ENCODE results near the gene RNASEL. TPM values are rescaled to one million over a fixed set of nuclear protein-coding genes. Genes with fewer than 3 reads are reported as not detected.
A peak's percentile ranks its signal among the peaks of the same experiment; 100 is the strongest.

RNASEL gene
- total and polyA plus RNA-seq, 2 donors (not counting 1 experiment from before 2014, with no cell fraction given): 6.1 to 9.6 TPM

DNA sequence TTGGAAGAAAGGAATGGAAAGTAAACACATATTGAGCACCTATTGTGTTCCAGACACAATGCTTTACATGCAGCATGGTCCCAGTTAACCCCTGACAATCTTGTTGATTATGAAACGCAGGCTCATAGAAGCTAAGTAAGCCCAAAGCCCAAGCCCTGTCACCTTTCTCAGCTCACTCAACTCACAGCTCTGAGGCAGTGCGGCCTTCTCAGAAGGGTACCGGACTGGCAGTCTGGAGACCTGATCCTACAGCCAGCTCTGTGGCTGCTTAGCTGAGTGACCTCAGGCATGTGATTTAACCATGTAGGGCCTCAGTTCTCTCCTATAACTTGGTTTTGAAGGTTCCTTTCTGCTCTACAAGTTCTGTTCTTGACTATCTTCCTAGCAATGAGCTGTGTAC, 464 bp upstream of the RNASEL start:
- DNase-seq (ENCODE audit: low read depth in 2 of 2): no peak
- TF ChIP-seq EZH2 (IDR thresholded peaks at IDR 0.05; ENCODE audit: low read length, missing control alignments): no peak
- H2AFZ ChIP-seq (ENCODE audit: low read length): peak overlapping the region; percentile 93
- no peaks in the 10 kb centered on the region for H3K27me3 ChIP-seq (ENCODE audit: control insufficient read depth, insufficient read depth, low read length)
- H3K79me2 ChIP-seq (ENCODE audit: control insufficient read depth, insufficient read depth, low read length): no peaks in the 10 kb centered on the region
- H3K27ac ChIP-seq (ENCODE audit: insufficient read depth, low read length): no peak overlapping the region
- no peak overlapping the region for H3K9ac ChIP-seq (ENCODE audit: insufficient read depth, low read length)
- H4K20me1 ChIP-seq (ENCODE audit: control insufficient read depth, extremely low read depth, insufficient read depth, low read length): no peaks in the 10 kb centered on the region
- no peaks in the 10 kb centered on the region for H3K36me3 ChIP-seq (ENCODE audit: control insufficient read depth, insufficient read depth, low read length)
- no peaks in the 10 kb centered on the region for H3K9me3 ChIP-seq (ENCODE audit: control insufficient read depth, insufficient read depth, low read depth, low read length)
- H3K4me3 ChIP-seq (replicated peaks in 1 of 4; ENCODE audit: control extremely low read depth in 1 of 4, insufficient read depth in 1 of 4, low read depth in 3 of 4, low read length in 4 of 4): peak overlapping the region in 1 of 4 experiments; percentile 98
- H3K4me1 ChIP-seq (ENCODE audit: control insufficient read depth, extremely low read depth, insufficient read depth, low read length): peaks cover 2% of the 10 kb centered on the region
- H3K4me2 ChIP-seq (ENCODE audit: extremely low read depth, insufficient read depth, low read length): no peak overlapping the region

DNA sequence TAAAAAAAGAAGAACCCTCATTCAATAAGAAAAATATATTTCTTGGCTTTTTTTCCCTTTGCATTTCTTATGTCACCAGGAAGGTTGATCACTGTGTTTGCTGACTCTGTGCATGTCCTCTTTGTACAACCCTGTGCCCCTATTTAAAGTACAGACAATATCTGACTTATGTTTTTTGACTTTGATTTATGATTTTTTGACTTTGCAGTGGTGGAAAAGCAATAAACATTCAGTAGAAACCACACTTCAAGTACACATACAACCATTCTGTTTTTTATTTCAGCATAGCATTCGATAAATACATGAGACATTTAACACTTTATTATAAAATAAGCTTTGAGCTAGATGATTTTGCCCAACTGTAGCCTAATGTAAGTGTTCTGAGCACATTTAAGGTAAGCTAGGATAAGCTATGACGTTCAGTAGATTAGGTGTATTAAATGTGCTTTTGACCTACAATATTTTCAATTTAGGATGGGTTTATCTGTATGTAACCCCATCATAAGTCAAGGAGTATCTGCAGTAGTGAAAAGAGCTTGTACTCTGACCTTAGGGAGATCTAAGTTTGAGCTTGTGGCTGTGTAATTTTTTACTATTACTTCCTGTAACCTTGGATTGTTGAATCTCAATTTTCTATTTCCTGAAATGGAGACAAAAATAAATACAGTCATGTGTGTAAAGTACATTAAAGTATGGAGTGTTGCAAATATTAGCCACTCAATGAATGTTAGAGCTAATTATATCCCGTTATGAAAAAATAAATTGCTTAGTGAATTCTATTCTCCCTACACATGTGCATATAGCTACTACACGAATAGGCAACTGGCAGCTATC, 1.2 kb downstream of the RNASEL start:
- no peak for DNase-seq (ENCODE audit: low read depth in 2 of 2)
- Histone ChIP-seq H2AFZ (ENCODE audit: low read length) (peak overlapping the region; percentile 93), H3K4me1 (ENCODE audit: control insufficient read depth, extremely low read depth, insufficient read depth, low read length) (peaks cover 2% of the 10 kb centered on the region)

DNA sequence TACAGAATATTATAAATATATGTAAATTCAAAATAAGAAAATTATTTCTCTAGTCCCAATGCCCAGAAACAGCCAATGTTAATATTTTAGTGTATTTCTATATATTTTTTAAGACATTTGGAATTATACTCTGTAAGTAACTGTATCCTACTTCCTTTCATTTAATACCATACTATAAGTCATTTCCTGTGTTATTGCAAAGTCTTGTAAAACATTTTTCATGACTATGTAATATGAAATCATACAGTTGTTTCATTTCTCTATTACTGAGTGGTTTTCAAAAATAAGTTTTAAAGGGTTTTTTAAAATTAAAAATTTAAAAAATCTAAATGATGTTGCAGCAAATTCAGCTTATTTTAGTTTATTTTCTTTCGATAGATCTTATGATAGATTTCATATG, 2.0 kb downstream of the RNASEL start:
- Histone ChIP-seq H3K4me1 (ENCODE audit: control insufficient read depth, extremely low read depth, insufficient read depth, low read length) (peaks cover 2% of the 10 kb centered on the region), H3K4me2 (ENCODE audit: extremely low read depth, insufficient read depth, low read length) (no peak overlapping the region), H3K27ac (ENCODE audit: insufficient read depth, low read length) (no peak overlapping the region), H3K27me3 (ENCODE audit: control insufficient read depth, insufficient read depth, low read length) (no peaks in the 10 kb centered on the region), H3K36me3 (ENCODE audit: control insufficient read depth, insufficient read depth, low read length) (no peaks in the 10 kb centered on the region), H3K9me3 (ENCODE audit: control insufficient read depth, insufficient read depth, low read depth, low read length) (no peaks in the 10 kb centered on the region), H3K4me3 (replicated peaks in 1 of 4; ENCODE audit: control extremely low read depth in 1 of 4, insufficient read depth in 1 of 4, low read depth in 3 of 4, low read length in 4 of 4) (no peak overlapping the region), H2AFZ (ENCODE audit: low read length) (no peak overlapping the region), H3K9ac (ENCODE audit: insufficient read depth, low read length) (no peak overlapping the region), H3K79me2 (ENCODE audit: control insufficient read depth, insufficient read depth, low read length) (no peaks in the 10 kb centered on the region), H4K20me1 (ENCODE audit: control insufficient read depth, extremely low read depth, insufficient read depth, low read length) (no peaks in the 10 kb centered on the region)
- no peak for DNase-seq (ENCODE audit: low read depth in 2 of 2)
- TF ChIP-seq EZH2 (IDR thresholded peaks at IDR 0.05; ENCODE audit: low read length, missing control alignments): no peak
- TF ChIP-seq, protein P1, sequence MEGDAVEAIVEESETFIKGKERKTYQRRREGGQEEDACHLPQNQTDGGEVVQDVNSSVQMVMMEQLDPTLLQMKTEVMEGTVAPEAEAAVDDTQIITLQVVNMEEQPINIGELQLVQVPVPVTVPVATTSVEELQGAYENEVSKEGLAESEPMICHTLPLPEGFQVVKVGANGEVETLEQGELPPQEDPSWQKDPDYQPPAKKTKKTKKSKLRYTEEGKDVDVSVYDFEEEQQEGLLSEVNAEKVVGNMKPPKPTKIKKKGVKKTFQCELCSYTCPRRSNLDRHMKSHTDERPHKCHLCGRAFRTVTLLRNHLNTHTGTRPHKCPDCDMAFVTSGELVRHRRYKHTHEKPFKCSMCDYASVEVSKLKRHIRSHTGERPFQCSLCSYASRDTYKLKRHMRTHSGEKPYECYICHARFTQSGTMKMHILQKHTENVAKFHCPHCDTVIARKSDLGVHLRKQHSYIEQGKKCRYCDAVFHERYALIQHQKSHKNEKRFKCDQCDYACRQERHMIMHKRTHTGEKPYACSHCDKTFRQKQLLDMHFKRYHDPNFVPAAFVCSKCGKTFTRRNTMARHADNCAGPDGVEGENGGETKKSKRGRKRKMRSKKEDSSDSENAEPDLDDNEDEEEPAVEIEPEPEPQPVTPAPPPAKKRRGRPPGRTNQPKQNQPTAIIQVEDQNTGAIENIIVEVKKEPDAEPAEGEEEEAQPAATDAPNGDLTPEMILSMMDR (conservative IDR thresholded peaks at IDR 0.05 in 1 of 2, IDR thresholded peaks at IDR 0.05 in 1 of 2; ENCODE audit: low read depth in 1 of 2, low read length in 2 of 2): no peak

More for the DNA sequence above, 1.2 kb downstream of the RNASEL start:
- Histone ChIP-seq H3K9ac (ENCODE audit: insufficient read depth, low read length) (peak overlapping the region; percentile 74), H3K27me3 (ENCODE audit: control insufficient read depth, insufficient read depth, low read length) (no peaks in the 10 kb centered on the region), H3K27ac (ENCODE audit: insufficient read depth, low read length) (peak overlapping the region; percentile 86), H3K4me3 (replicated peaks in 1 of 4; ENCODE audit: control extremely low read depth in 1 of 4, insufficient read depth in 1 of 4, low read depth in 3 of 4, low read length in 4 of 4) (peak overlapping the region; percentile 69 to 98 (median 78)), H3K36me3 (ENCODE audit: control insufficient read depth, insufficient read depth, low read length) (no peaks in the 10 kb centered on the region), H4K20me1 (ENCODE audit: control insufficient read depth, extremely low read depth, insufficient read depth, low read length) (no peaks in the 10 kb centered on the region), H3K4me2 (ENCODE audit: extremely low read depth, insufficient read depth, low read length) (peak overlapping the region; percentile 76), H3K9me3 (ENCODE audit: control insufficient read depth, insufficient read depth, low read depth, low read length) (no peaks in the 10 kb centered on the region), H3K79me2 (ENCODE audit: control insufficient read depth, insufficient read depth, low read length) (no peaks in the 10 kb centered on the region)
- TF ChIP-seq, protein P1 (conservative IDR thresholded peaks at IDR 0.05 in 1 of 2, IDR thresholded peaks at IDR 0.05 in 1 of 2; ENCODE audit: low read depth in 1 of 2, low read length in 2 of 2): no peak
- TF ChIP-seq EZH2 (IDR thresholded peaks at IDR 0.05; ENCODE audit: low read length, missing control alignments): no peak

All from fibroblast of lung (primary cell).